HepG2 (cell line): ENCODE measurements around the gene LIM2. TPM values are rescaled to one million over a fixed set of nuclear protein-coding genes. Genes with fewer than 3 reads are reported as not detected.

Experiments
- ERF ChIP-seq: IDR thresholded peaks from 2 replicates; pipeline ENCODE4 v1.6.1; 2018; ENCODE audit warnings: missing biosample characterization, missing genetic modification reagents
- HMGXB4 ChIP-seq, 2 experiments: sonication (generic) in 1 of 2; formaldehyde crosslinking in 1 of 2; IDR thresholded peaks; 2 replicates each; pipeline versions ENCODE4 v1.4.0 to v1.6.1; 2018 to 2020; ENCODE audit warnings: missing genetic modification reagents in 2 of 2, borderline replicate concordance in 1 of 2, low read depth in 1 of 2, mild to moderate bottlenecking in 1 of 2, missing biosample characterization in 1 of 2
- MXI1 ChIP-seq: IDR thresholded peaks from 3 replicates; pipeline ENCODE4 v1.6.1; 2012; ENCODE audit warnings: low read depth, low read length, inconsistent platforms, borderline replicate concordance
- SMARCC2 ChIP-seq: fragments of 450-650 bp; IDR thresholded peaks from 2 replicates; pipeline ENCODE4 v1.6.1; 2017; ENCODE audit warnings: antibody characterized with exemption, mild to moderate bottlenecking
- SMYD3 ChIP-seq: sonication (generic); formaldehyde crosslinking; IDR thresholded peaks from 2 replicates; pipeline ENCODE4 v1.8.1; 2023; ENCODE audit warnings: mild to moderate bottlenecking, missing genetic modification reagents
- SNAI1 ChIP-seq: sonication (generic); formaldehyde crosslinking; IDR thresholded peaks from 2 replicates; pipeline ENCODE4 v1.5.0; 2020; ENCODE audit warnings: mild to moderate bottlenecking, missing genetic modification reagents, borderline replicate concordance
- YY1 ChIP-seq: IDR thresholded peaks from 2 replicates; pipeline ENCODE4 v1.6.1; 2011; ENCODE audit warnings: low read length, low read depth, moderate library complexity, mild to moderate bottlenecking; ENCODE audit not compliant: insufficient read depth, insufficient replicate concordance
- ZIK1 ChIP-seq: sonication (generic); formaldehyde crosslinking; IDR thresholded peaks from 2 replicates; pipeline ENCODE4 v1.5.0; 2020; ENCODE audit warnings: mild to moderate bottlenecking, low read depth, missing genetic modification reagents, borderline replicate concordance
- ZNF317 ChIP-seq: sonication (generic); formaldehyde crosslinking; IDR thresholded peaks from 2 replicates; pipeline ENCODE4 v1.5.0; 2020; ENCODE audit warnings: mild to moderate bottlenecking, missing genetic modification reagents
- ZNF674 ChIP-seq: sonication (generic); formaldehyde crosslinking; IDR thresholded peaks from 2 replicates; pipeline ENCODE4 v1.5.0; 2020; ENCODE audit warnings: low read depth, mild to moderate bottlenecking, missing genetic modification reagents
- ZNF678 ChIP-seq: sonication (generic); formaldehyde crosslinking; IDR thresholded peaks from 2 replicates; pipeline ENCODE4 v1.4.0; 2020; ENCODE audit warnings: mild to moderate bottlenecking, missing genetic modification reagents
- ZNF788 ChIP-seq: sonication (generic); formaldehyde crosslinking; IDR thresholded peaks from 2 replicates; pipeline ENCODE4 v1.5.0; 2020; ENCODE audit warnings: mild to moderate bottlenecking, missing genetic modification reagents, borderline replicate concordance
- ZNF790 ChIP-seq: sonication (generic); formaldehyde crosslinking; IDR thresholded peaks from 2 replicates; pipeline ENCODE4 v1.8.0; 2022; ENCODE audit warnings: missing genetic modification reagents, mild to moderate bottlenecking, borderline replicate concordance
- ZSCAN21 ChIP-seq: sonication (generic); formaldehyde crosslinking; IDR thresholded peaks from 2 replicates; pipeline ENCODE4 v1.8.0; 2022; ENCODE audit warnings: mild to moderate bottlenecking, missing genetic modification reagents, moderate library complexity, borderline replicate concordance
- polyA plus RNA-seq, 8 experiments: library from polyadenylated mRNA; depleted of rRNA in 3 of 8; stranded (reverse) in 7 of 8; unstranded in 1 of 8; fragments of >200 nt; fragmentation: Illumina TruSeq in 4 of 8; extraction: Trizol in 4 of 8; gene quantifications; 2 replicates each; pipeline versions ENCODE4 v1.2.1 to v1.2.3, GENCODE V29; 2011 to 2016; ENCODE audit warnings: low read depth in 4 of 8, missing spikeins in 1 of 8, mixed read lengths in 1 of 8; ENCODE audit not compliant: insufficient read depth in 1 of 8
- total RNA-seq, 5 experiments: library from RNA; depleted of rRNA; stranded (reverse); fragments of >200 nt; fragmentation: Illumina TruSeq; extraction: Trizol; gene quantifications; 2 replicates each; pipeline ENCODE4 v1.2.3, GENCODE V29; 2016; ENCODE audit warnings: low read depth in 1 of 5
- TF ChIP-seq, protein P1 (sequence below), 2 experiments: fragments of 450-650 bp in 1 of 2; sonication (generic) in 1 of 2; formaldehyde crosslinking; IDR thresholded peaks; 2 replicates each; pipeline versions ENCODE4 v1.5.0 to v1.8.0; 2020 to 2022; ENCODE audit warnings: mild to moderate bottlenecking in 1 of 2, missing genetic modification reagents in 1 of 2
- TF ChIP-seq, protein P2 (sequence below): sonication (generic); formaldehyde crosslinking; IDR thresholded peaks from 2 replicates; pipeline ENCODE4 v1.4.0; 2020; ENCODE audit warnings: missing genetic modification reagents, borderline replicate concordance
- TF ChIP-seq, protein P3 (sequence below): sonication (generic); formaldehyde crosslinking; IDR thresholded peaks from 2 replicates; pipeline ENCODE4 v1.4.0; 2020; ENCODE audit warnings: mild to moderate bottlenecking, missing genetic modification reagents
- TF ChIP-seq, protein P4 (sequence below): sonication (generic); formaldehyde crosslinking; IDR thresholded peaks from 2 replicates; pipeline ENCODE4 v1.5.1; 2020; ENCODE audit warnings: missing genetic modification reagents, mild to moderate bottlenecking, borderline replicate concordance

The LIM2 gene
- total and polyA plus RNA-seq, 2 of the 13 experiments (the other 11 are each of a cell fraction or from before 2014, with no cell fraction given), result 1.3 TPM; not detected in 1

GRCh38 chr19:51338563-51339312 lies 49.0 kb downstream of the LIM2 start (continued):
- TF ChIP-seq, protein P1, sequence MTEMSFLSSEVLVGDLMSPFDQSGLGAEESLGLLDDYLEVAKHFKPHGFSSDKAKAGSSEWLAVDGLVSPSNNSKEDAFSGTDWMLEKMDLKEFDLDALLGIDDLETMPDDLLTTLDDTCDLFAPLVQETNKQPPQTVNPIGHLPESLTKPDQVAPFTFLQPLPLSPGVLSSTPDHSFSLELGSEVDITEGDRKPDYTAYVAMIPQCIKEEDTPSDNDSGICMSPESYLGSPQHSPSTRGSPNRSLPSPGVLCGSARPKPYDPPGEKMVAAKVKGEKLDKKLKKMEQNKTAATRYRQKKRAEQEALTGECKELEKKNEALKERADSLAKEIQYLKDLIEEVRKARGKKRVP (CRISPR knock-in tag; IDR thresholded peaks at IDR 0.05), result no peak
- TF ChIP-seq ZIK1 (no peak), ZNF788 (CRISPR knock-in tag) (peak; percentile 49; the same call in 1 of the 2 replicates), SMARCC2 (no peak), ZNF678 (CRISPR knock-in tag) (no peak), ERF (CRISPR knock-in tag) (no peak), SNAI1 (no peak), YY1 (peak; percentile 70), ZNF790 (CRISPR knock-in tag) (no peak), ZNF317 (CRISPR knock-in tag) (peak; percentile 95), ZSCAN21 (no peak), SMYD3 (CRISPR knock-in tag) (no peak), MXI1 (0 out of 3 replicates have a peak, but pooled peaks have one; percentile 6), ZNF674 (CRISPR knock-in tag) (no peak), HMGXB4 (CRISPR knock-in tag; IDR thresholded peaks at IDR 0.05; ENCODE audit: borderline replicate concordance in 1 of 2, low read depth in 1 of 2) (peak; percentile 78 to 82; a peak in 3 of 4 replicates)
- TF ChIP-seq, protein P2, sequence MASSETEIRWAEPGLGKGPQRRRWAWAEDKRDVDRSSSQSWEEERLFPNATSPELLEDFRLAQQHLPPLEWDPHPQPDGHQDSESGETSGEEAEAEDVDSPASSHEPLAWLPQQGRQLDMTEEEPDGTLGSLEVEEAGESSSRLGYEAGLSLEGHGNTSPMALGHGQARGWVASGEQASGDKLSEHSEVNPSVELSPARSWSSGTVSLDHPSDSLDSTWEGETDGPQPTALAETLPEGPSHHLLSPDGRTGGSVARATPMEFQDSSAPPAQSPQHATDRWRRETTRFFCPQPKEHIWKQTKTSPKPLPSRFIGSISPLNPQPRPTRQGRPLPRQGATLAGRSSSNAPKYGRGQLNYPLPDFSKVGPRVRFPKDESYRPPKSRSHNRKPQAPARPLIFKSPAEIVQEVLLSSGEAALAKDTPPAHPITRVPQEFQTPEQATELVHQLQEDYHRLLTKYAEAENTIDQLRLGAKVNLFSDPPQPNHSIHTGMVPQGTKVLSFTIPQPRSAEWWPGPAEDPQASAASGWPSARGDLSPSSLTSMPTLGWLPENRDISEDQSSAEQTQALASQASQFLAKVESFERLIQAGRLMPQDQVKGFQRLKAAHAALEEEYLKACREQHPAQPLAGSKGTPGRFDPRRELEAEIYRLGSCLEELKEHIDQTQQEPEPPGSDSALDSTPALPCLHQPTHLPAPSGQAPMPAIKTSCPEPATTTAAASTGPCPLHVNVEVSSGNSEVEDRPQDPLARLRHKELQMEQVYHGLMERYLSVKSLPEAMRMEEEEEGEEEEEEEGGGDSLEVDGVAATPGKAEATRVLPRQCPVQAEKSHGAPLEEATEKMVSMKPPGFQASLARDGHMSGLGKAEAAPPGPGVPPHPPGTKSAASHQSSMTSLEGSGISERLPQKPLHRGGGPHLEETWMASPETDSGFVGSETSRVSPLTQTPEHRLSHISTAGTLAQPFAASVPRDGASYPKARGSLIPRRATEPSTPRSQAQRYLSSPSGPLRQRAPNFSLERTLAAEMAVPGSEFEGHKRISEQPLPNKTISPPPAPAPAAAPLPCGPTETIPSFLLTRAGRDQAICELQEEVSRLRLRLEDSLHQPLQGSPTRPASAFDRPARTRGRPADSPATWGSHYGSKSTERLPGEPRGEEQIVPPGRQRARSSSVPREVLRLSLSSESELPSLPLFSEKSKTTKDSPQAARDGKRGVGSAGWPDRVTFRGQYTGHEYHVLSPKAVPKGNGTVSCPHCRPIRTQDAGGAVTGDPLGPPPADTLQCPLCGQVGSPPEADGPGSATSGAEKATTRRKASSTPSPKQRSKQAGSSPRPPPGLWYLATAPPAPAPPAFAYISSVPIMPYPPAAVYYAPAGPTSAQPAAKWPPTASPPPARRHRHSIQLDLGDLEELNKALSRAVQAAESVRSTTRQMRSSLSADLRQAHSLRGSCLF (CRISPR knock-in tag), result no peak
- TF ChIP-seq, protein P3, sequence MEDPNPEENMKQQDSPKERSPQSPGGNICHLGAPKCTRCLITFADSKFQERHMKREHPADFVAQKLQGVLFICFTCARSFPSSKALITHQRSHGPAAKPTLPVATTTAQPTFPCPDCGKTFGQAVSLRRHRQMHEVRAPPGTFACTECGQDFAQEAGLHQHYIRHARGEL, result no peak
- TF ChIP-seq, protein P4, sequence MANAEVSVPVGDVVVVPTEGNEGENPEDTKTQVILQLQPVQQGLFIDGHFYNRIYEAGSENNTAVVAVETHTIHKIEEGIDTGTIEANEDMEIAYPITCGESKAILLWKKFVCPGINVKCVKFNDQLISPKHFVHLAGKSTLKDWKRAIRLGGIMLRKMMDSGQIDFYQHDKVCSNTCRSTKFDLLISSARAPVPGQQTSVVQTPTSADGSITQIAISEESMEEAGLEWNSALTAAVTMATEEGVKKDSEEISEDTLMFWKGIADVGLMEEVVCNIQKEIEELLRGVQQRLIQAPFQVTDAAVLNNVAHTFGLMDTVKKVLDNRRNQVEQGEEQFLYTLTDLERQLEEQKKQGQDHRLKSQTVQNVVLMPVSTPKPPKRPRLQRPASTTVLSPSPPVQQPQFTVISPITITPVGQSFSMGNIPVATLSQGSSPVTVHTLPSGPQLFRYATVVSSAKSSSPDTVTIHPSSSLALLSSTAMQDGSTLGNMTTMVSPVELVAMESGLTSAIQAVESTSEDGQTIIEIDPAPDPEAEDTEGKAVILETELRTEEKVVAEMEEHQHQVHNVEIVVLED (CRISPR knock-in tag), result peak; percentile 14; the same call in 1 of the 2 replicates
